IMR-90 (cell line): Measurements from ENCODE around the gene MAN2A2. TPM values are rescaled to one million over a fixed set of nuclear protein-coding genes. Genes with fewer than 3 reads are reported as not detected.

ENCODE experiments used
- ATAC-seq: fragments of 200-7000 bp; cut with Tn5 transposase; 2 replicates; pipeline ENCODE4 v1.9.1; 2020; ENCODE audit warnings: low read depth, mild to moderate bottlenecking, moderate library complexity
- BruUV-seq: library from RNA; stranded (reverse); fragments of 400-500 nt; replicated peaks from 2 replicates; lab custom pipeline; 2021; lab: Mats Ljungman, UMichigan
- CTCF ChIA-PET: fragments of 300-600 bp; formaldehyde crosslinking; extraction: SDS; loops from one replicate; lab custom pipeline; 2021; ENCODE audit warnings: antibody characterized with exemption; lab: Yijun Ruan, JAX
- POLR2A ChIA-PET: fragments of 300-600 bp; sonication (Branson Sonifier 250); formaldehyde crosslinking; loops from one replicate; lab custom pipeline; 2022; ENCODE audit warnings: antibody characterized with exemption; ENCODE audit not compliant: unreplicated experiment; lab: Charles Lee
- DNase-seq: peaks from one replicate; pipeline ENCODE4 v3.0.0; 2013
- H2AFZ ChIP-seq: replicated peaks from 2 replicates; pipeline ENCODE3; 2013; ENCODE audit warnings: low read length, mild to moderate bottlenecking; ENCODE audit not compliant: poor library complexity
- H2AK5ac ChIP-seq: 2 replicates; pipeline ENCODE4 v1.6.1; 2013; ENCODE audit warnings: low read depth, low read length, inconsistent platforms
- H2AK9ac ChIP-seq: replicated peaks from 2 replicates; pipeline ENCODE3; 2013; ENCODE audit warnings: mild to moderate bottlenecking, low read depth, low read length, moderate library complexity; ENCODE audit not compliant: poor library complexity
- H2BK120ac ChIP-seq: 2 replicates; pipeline ENCODE4 v1.6.1; 2013; ENCODE audit warnings: low read depth, low read length, inconsistent platforms
- H2BK15ac ChIP-seq: 3 replicates; pipeline ENCODE4 v1.6.1; 2013; ENCODE audit warnings: low read depth, low read length, inconsistent platforms
- H2BK20ac ChIP-seq: 2 replicates; pipeline ENCODE4 v1.6.1; 2013; ENCODE audit warnings: low read depth, mild to moderate bottlenecking, inconsistent platforms, low read length, moderate library complexity
- H2BK5ac ChIP-seq: 2 replicates; pipeline ENCODE4 v1.6.1; 2013; ENCODE audit warnings: mild to moderate bottlenecking, low read depth, low read length, inconsistent platforms; ENCODE audit not compliant: poor library complexity, severe bottlenecking
- H3K14ac ChIP-seq: replicated peaks from 2 replicates; pipeline ENCODE4 v1.6.1; 2013; ENCODE audit warnings: low read depth, low read length, inconsistent platforms
- H3K18ac ChIP-seq: 2 replicates; pipeline ENCODE4 v1.6.1; 2013; ENCODE audit warnings: low read depth, low read length, control low read depth
- H3K23ac ChIP-seq: 2 replicates; pipeline ENCODE4 v1.6.1; 2013; ENCODE audit warnings: low read depth, low read length, inconsistent platforms
- H3K27ac ChIP-seq: 2 replicates; pipeline ENCODE4 v1.5.1; 2013; ENCODE audit warnings: mild to moderate bottlenecking, control low read depth, low read length; ENCODE audit not compliant: insufficient read depth
- H3K27me3 ChIP-seq: 2 replicates; pipeline ENCODE4 v1.6.1; 2013; ENCODE audit warnings: low read length; ENCODE audit not compliant: control insufficient read depth, insufficient read depth
- H3K36me3 ChIP-seq: 2 replicates; pipeline ENCODE4 v1.6.1; 2013; ENCODE audit warnings: low read length, mixed read lengths; ENCODE audit not compliant: control insufficient read depth, insufficient read depth
- H3K4ac ChIP-seq: 2 replicates; pipeline ENCODE4 v1.6.1; 2013; ENCODE audit warnings: low read depth, low read length, inconsistent platforms
- H3K4me1 ChIP-seq: 2 replicates; pipeline ENCODE4 v1.6.1; 2013; ENCODE audit warnings: low read length, mixed read lengths; ENCODE audit not compliant: control insufficient read depth, insufficient read depth
- H3K4me2 ChIP-seq: 2 replicates; pipeline ENCODE4 v1.6.1; 2013; ENCODE audit warnings: low read depth, mild to moderate bottlenecking, control low read depth, low read length, moderate library complexity
- H3K4me3 ChIP-seq: 2 replicates; pipeline ENCODE4 v1.5.1; 2013; ENCODE audit warnings: low read depth, mild to moderate bottlenecking, control low read depth, low read length, moderate library complexity; ENCODE audit not compliant: insufficient read depth
- H3K56ac ChIP-seq: 2 replicates; pipeline ENCODE4 v1.6.1; 2013; ENCODE audit warnings: low read length, inconsistent platforms; ENCODE audit not compliant: insufficient read depth; ENCODE audit errors: extremely low read depth
- H3K79me1 ChIP-seq, 2 experiments: 2 replicates each; pipeline ENCODE4 v1.6.1; 2013; ENCODE audit warnings: low read length in 2 of 2, inconsistent platforms in 1 of 2, low read depth in 1 of 2
- H3K9ac ChIP-seq: 2 replicates; pipeline ENCODE4 v1.6.1; 2013; ENCODE audit warnings: low read depth, low read length, control low read depth
- H3K9me1 ChIP-seq: 2 replicates; pipeline ENCODE4 v1.6.1; 2013; ENCODE audit warnings: low read length, inconsistent platforms; ENCODE audit not compliant: insufficient read depth
- H3K9me3 ChIP-seq: 2 replicates; pipeline ENCODE4 v1.6.1; 2013; ENCODE audit warnings: low read length; ENCODE audit not compliant: control insufficient read depth, insufficient read depth
- H4K20me1 ChIP-seq: 2 replicates; pipeline ENCODE4 v1.6.1; 2013; ENCODE audit warnings: low read length, inconsistent platforms; ENCODE audit not compliant: insufficient read depth
- H4K5ac ChIP-seq: 2 replicates; pipeline ENCODE4 v1.6.1; 2013; ENCODE audit warnings: mild to moderate bottlenecking, low read depth, low read length, control low read depth
- H4K8ac ChIP-seq, 2 experiments: 2 replicates each; pipeline ENCODE4 v1.6.1; 2013; ENCODE audit warnings: low read depth in 2 of 2, low read length in 2 of 2, control low read depth in 1 of 2, inconsistent platforms in 1 of 2
- H4K91ac ChIP-seq: 2 replicates; pipeline ENCODE4 v1.6.1; 2013; ENCODE audit warnings: low read depth, low read length, inconsistent platforms; ENCODE audit not compliant: insufficient read depth
- BHLHE40 ChIP-seq: fragments of 150-350 bp; IDR thresholded peaks from 2 replicates; pipeline ENCODE4 v1.6.1; 2016; ENCODE audit warnings: mild to moderate bottlenecking, low read depth, low read length
- CEBPB ChIP-seq: IDR thresholded peaks from 2 replicates; pipeline ENCODE4 v1.6.1; 2012; ENCODE audit warnings: low read depth, low read length, improper control_type of control experiment
- FOS ChIP-seq: fragments of 150-350 bp; IDR thresholded peaks from 2 replicates; pipeline ENCODE4 v1.6.1; 2016; ENCODE audit warnings: low read depth, low read length
- MAFK ChIP-seq: IDR thresholded peaks from 2 replicates; pipeline ENCODE4 v1.6.1; 2012; ENCODE audit warnings: low read depth, low read length, improper control_type of control experiment
- MAZ ChIP-seq: IDR thresholded peaks from 2 replicates; pipeline ENCODE4 v1.6.1; 2012; ENCODE audit warnings: low read depth, mild to moderate bottlenecking, low read length, improper control_type of control experiment, moderate library complexity, borderline replicate concordance
- MXI1 ChIP-seq: IDR thresholded peaks from 2 replicates; pipeline ENCODE4 v1.6.1; 2012; ENCODE audit warnings: low read depth, mild to moderate bottlenecking, low read length, moderate library complexity, borderline replicate concordance
- POLR2A ChIP-seq: IDR thresholded peaks from 2 replicates; pipeline ENCODE4 v1.6.1; 2012; ENCODE audit warnings: mild to moderate bottlenecking, low read depth, low read length
- RAD21 ChIP-seq: IDR thresholded peaks from 2 replicates; pipeline ENCODE4 v1.6.1; 2012; ENCODE audit warnings: low read length, improper control_type of control experiment
- SMC3 ChIP-seq: fragments of 150-350 bp; IDR thresholded peaks from 2 replicates; pipeline ENCODE4 v1.6.1; 2016; ENCODE audit warnings: low read depth, mild to moderate bottlenecking, antibody characterized with exemption, low read length, moderate library complexity
- WGBS, 2 experiments: methylation state at CpG; one replicate each; pipeline versions ENCODE4 v1.1.5 to v1.1.7; 2013; ENCODE audit warnings: missing lambda C conversion rate in 2 of 2; ENCODE audit not compliant: insufficient read length in 1 of 2; ENCODE audit errors: extremely low coverage in 2 of 2; 5-methylcytosine and 5-hydroxymethylcytosine counted together
- dilution Hi-C: fragments of 300-500 bp; cut with HindIII; formaldehyde crosslinking; loops from one replicate; pipeline ENCODE4 v1.14.3; 2018; ENCODE audit warnings: low sequenced_read_pairs; ENCODE audit not compliant: unreplicated experiment
- in situ Hi-C: fragments of 300-500 bp; cut with MboI; formaldehyde crosslinking; loops from 3 replicates; pipeline ENCODE4 v1.14.3; 2019; ENCODE audit warnings: low sequenced_read_pairs, inconsistent platforms, mixed read lengths
- intact Hi-C: fragments of 100-400 bp; cut with micrococcal nuclease; formaldehyde crosslinking; loops from 2 replicates; pipeline ENCODE4 v1.10.0; 2022
- polyA plus RNA-seq, 3 experiments: library from polyadenylated mRNA; depleted of rRNA; stranded (reverse); fragments of >200 nt; gene quantifications; 2 replicates each; pipeline ENCODE4 v1.2.3, GENCODE V29; 2012; ENCODE audit warnings: low replicate concordance in 1 of 3
- total RNA-seq: library from RNA; depleted of rRNA; stranded (reverse); fragments of >200 nt; gene quantifications from 2 replicates; pipeline ENCODE4 v1.2.3, GENCODE V29; 2012
- TF ChIP-seq, protein P1 (sequence below): fragments of 150-350 bp; IDR thresholded peaks from 2 replicates; pipeline ENCODE4 v1.6.1; 2016; ENCODE audit warnings: low read depth, mild to moderate bottlenecking, low read length, moderate library complexity, borderline replicate concordance

The MAN2A2 gene
- total and polyA plus RNA-seq, 2 of the 4 experiments (the other 2 are of a cell fraction) = 3.4 to 52.5 TPM

DNA sequence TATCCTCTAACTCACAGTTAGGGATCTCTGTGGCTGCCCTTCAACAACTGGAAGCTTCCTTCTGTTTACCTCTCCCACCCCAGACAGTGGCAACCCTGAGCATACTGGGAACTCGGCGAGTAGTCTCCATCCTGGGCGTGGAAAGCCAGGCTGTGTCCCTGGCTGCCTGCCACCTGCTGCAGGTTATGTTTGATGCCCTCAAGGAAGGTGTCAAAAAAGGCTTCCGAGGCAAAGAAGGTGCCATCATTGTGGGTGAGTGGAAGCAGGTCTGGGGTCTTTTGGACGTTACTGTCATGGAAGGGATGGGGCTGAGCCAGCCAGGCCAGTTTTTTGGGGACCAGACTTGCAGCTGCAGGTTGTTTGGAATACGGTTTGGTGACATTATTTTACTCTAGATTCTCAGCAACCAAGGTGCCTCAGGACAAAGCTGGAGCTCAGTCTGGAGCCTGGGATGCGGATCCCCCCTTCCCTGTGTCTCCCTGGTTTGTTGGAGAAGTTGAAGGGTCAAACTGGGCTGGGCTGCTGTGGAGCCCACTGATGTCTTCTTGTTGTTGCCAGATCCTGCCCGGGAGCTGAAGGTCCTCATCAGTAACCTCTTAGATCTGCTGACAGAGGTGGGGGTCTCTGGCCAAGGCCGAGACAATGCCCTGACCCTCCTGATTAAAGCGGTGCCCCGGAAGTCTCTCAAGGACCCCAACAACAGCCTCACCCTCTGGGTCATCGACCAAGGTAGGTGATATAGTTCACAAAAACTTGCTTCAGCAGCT is 39.4 kb downstream of the MAN2A2 start:
- H3K4ac ChIP-seq = no peak overlapping the region
- H2BK15ac ChIP-seq = no peak overlapping the region
- H3K23ac ChIP-seq = no peak overlapping the region
- H3K56ac ChIP-seq = no peak overlapping the region
- 100% methylated on average over 1 of the region's 12 CpGs; no CpG with 5 or more reads in 1 of the 2 experiments for WGBS, 2 experiments
- H3K14ac ChIP-seq = no peak overlapping the region
- intact Hi-C loops = no loop called here
- no peak overlapping the region for H4K5ac ChIP-seq
- H2BK5ac ChIP-seq = no peak overlapping the region
- no peaks in the 10 kb centered on the region for H3K9me3 ChIP-seq
- no peaks in the 10 kb centered on the region for H3K27me3 ChIP-seq
- H4K8ac ChIP-seq = no peak overlapping the region
- ATAC-seq = no peak
- no peak overlapping the region for H4K91ac ChIP-seq
- ChIA-PET POLR2A (no interaction called here), CTCF (interaction anchor here (0.6 to 1.2 kb wide), 3 partner anchors 8 to 43 kb away, joined by 3 to 8 read pairs (median 6); partner anchors contain the start of gene UNC45A)
- peaks cover 71% of the 10 kb centered on the region for H3K36me3 ChIP-seq
- in situ Hi-C loops = no loop called here
- H3K9ac ChIP-seq = no peak overlapping the region
- no peak overlapping the region for H3K18ac ChIP-seq
- no peak overlapping the region for H2BK120ac ChIP-seq
- no TSS peak for BruUV-seq
- no peak overlapping the region for H2BK20ac ChIP-seq
- H3K4me3 ChIP-seq = no peak overlapping the region
- DNase-seq = no peak
- 0 out of 2 replicates have a peak, but pooled peaks cover 4% of the 10 kb centered on the region for H3K9me1 ChIP-seq
- H2AFZ ChIP-seq = no peak overlapping the region
- peaks cover 13 to 21% of the 10 kb centered on the region in 2 experiments for H3K79me1 ChIP-seq
- H3K4me2 ChIP-seq = no peak overlapping the region
- peak overlapping the region; percentile 31 for H2AK9ac ChIP-seq
- no peaks in the 10 kb centered on the region for H3K4me1 ChIP-seq
- H4K20me1 ChIP-seq = peaks cover 3% of the 10 kb centered on the region; the same call in 1 of the 2 replicates
- TF ChIP-seq SMC3 (no peak), BHLHE40 (no peak), MXI1 (no peak), FOS (no peak), CEBPB (no peak), POLR2A (no peak), RAD21 (no peak), MAFK (no peak), MAZ (no peak)
- TF ChIP-seq, protein P1, sequence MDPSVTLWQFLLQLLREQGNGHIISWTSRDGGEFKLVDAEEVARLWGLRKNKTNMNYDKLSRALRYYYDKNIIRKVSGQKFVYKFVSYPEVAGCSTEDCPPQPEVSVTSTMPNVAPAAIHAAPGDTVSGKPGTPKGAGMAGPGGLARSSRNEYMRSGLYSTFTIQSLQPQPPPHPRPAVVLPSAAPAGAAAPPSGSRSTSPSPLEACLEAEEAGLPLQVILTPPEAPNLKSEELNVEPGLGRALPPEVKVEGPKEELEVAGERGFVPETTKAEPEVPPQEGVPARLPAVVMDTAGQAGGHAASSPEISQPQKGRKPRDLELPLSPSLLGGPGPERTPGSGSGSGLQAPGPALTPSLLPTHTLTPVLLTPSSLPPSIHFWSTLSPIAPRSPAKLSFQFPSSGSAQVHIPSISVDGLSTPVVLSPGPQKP = no peak
- no peak overlapping the region for H2AK5ac ChIP-seq
- dilution Hi-C loops = no loop called here
- H3K27ac ChIP-seq = no peak overlapping the region
